ENCODE measurements around the gene NDUFS6.

- TF ChIP-seq EZH2 (IDR thresholded peaks at IDR 0.05; ENCODE audit: borderline replicate concordance, low read depth, low read length, poor library complexity, severe bottlenecking) (no peak), CTCF (conservative IDR thresholded peaks at IDR 0.05; ENCODE audit: low read depth, low read length) (no peak)
Measured at GRCh38 chr5:1777281-1778137, 23.7 kb upstream of the NDUFS6 start.
